HG03066 (cell line): ENCODE results near the gene RHOD.

ENCODE experiments used
- ATAC-seq: cut with Tn5 transposase; IDR thresholded peaks from one replicate; pipeline ENCODE4 v1.9.1; 2021; ENCODE audit warnings: low read depth; ENCODE audit not compliant: unreplicated experiment

Gene RHOD, protein sequence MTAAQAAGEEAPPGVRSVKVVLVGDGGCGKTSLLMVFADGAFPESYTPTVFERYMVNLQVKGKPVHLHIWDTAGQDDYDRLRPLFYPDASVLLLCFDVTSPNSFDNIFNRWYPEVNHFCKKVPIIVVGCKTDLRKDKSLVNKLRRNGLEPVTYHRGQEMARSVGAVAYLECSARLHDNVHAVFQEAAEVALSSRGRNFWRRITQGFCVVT

DNA sequence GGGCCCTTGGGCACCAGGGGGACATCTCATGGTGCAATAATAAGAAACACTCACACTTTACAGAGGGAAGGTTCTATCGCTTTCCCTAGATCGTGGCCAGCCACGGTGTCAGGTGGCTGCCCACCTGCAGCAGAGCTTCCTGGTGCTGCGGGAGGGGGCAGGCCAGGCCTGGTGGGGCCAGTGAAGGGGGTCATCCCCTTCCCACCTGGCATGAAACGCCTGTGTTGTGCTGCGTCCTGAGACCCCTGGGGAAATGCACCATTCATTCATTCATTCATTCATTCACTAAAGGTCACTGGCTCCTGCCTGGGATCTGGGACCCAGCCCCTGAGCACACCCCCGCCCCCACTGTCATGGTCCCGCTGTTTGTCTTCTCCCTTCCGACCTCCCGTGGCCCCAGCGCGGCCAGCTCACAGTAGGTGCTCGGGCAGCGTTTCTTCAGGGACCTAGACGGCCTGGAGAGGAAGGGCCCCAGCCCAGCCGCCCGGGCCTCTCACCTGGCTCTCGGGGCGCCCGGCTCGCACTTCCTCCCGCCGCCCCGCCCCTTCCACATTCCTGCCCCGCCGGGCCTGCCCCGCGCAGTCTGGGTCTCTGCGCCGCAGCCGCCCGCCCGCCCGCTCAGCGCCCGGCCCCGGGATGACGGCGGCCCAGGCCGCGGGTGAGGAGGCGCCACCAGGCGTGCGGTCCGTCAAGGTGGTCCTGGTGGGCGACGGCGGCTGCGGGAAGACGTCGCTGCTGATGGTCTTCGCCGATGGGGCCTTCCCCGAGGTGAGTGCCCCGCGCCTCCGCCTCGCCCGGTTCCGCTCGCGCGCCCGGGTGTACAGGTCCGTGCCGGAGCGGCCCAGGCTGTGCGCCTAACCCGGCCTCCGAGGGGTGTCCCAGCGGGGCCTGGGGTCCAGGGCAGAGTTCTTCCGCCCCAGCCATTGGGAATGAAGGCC, at the start of gene RHOD:
Gene RHOD (plus strand): TSS at position 581 of the 938 bp plus-strand sequence. CDS start 56 bp downstream, at position 637.
- no peak for ATAC-seq

DNA sequence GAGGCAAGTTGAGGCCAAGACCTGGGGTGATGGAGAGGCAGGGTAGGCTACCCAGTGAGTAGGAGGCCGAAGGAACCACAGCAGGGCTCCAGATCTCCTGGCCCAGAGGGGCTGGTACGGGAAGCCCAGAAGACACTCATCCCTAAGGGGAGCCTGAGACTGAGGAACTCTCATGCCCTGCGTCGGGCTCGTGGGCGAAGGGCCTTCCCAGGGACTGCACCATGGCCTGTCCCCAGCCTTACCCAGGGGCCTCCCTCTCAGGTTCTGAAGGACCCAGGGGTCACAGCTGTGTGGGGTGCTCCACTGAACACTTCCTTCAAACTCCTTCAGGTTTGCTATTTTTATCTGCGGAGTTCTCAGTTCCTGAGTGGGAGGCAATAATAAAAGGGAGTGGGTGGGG, 49.5 kb upstream of the RHOD start:
- no peak for ATAC-seq

DNA sequence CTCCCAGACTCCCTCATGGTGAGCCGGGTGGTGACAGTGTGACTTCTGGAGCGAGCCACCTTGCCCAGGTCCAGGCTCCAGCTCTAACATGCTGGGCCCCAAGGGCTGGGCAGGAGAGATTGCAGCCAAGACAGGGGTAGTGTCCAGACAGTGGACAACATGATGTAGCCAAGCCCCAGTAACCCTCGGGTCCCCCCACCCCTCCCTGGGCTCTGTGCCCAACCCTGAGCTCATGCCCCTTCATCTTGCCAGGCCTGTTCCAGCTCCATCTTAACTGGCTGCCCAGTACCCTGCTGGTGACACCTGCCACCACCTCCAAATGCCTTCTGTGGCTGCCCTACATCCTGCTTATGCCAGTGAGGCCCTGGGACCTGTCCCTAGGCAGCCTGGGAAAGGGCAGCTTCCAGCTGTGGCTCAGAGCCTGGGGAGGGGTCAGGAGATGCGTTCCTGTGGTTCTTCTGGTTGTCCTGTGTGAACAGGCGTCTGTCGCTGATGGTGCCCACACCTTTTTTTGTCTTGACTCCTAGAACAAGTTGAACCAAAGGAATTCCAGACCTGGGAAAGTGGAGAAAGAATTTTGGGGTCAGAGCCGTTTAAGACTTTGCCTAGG, 46.2 kb upstream of the RHOD start:
- ATAC-seq, result no peak

DNA sequence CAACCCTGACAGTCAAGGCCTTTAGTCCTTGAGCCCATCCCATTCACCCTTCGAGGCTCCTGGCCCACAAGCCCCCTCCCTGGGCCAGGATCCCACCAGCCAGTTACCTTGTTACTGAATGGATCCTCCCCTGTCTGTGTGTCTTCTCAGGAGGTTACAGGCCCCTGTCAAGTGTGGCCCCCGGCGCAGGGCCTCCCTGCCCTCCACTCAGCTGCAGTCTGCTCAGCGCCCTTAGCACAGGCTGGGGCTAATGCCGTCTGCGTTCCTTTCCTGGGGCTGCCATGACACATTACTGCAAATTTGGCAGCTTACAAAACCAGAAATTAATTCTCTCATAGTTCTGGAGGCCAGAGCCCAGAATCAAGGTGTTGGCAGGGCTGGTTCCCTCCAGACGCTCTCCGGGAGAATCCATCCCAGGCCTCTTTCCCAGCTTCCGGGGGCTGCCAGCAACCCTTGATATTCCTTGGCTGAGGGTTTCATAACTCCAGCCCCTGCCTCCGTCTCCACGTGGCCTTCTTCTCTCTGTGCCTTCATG, 43.1 kb upstream of the RHOD start:
- no peak for ATAC-seq

DNA sequence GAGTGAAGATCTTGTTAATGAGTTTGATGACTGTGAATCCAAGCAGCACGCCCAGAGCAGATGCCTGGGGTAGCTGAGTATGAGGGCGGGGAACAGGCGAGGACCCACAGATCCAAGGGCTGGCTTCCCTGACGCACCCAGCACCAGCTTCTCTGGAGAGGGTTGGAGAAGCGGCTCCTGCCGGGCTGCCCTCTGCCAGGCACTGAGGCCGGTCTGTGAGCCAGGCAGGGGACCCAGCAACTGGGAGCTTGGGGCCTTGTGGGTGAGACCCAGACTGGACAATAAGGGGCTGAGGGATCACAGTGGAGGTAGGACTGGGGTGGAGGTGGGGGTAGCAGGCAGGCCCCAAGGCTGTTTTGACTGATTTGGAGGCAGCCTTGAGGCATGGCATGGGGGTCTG, 42.3 kb upstream of the RHOD start:
- no peak for ATAC-seq

DNA sequence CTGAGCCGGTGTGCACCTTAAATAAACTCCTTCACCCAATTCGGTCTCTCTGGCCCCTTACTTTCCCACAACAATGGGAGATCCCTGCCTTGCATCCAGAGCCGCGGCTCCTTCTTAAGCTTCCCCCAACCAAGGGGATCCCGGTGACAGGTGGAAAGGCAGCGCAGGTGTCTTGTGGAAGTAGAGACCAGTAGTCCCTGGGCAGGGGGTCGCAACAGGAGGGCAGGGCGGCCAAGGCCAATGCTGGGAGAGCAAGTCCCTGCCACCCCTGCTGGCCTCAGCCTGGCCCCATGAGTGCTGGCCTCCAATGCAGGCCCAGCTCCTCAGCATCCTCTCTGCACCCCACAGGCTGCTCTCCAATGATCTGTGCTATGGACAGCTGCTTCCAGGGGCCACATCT, 41.6 kb upstream of the RHOD start:
- no peak for ATAC-seq

DNA sequence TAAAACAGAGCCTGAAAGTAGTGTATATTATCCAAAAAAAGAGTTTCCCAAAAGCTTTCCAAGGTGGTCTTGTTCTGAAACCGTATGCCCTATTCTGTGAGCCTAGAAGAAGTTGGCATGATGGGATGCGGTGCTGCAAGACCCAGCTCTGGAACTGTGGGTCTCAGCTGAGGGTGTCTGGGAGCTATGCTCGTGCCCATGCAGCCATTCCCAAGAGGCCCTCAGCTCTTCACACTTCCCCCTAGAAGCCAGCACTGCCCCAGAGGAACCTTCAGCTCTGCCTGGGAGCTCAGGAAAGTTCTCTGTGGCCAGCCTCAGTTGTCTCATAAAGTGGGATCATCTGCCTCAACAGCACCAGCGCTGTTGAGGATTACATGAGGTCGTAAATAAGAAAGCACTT, 40.1 kb upstream of the RHOD start:
- no peak for ATAC-seq

DNA sequence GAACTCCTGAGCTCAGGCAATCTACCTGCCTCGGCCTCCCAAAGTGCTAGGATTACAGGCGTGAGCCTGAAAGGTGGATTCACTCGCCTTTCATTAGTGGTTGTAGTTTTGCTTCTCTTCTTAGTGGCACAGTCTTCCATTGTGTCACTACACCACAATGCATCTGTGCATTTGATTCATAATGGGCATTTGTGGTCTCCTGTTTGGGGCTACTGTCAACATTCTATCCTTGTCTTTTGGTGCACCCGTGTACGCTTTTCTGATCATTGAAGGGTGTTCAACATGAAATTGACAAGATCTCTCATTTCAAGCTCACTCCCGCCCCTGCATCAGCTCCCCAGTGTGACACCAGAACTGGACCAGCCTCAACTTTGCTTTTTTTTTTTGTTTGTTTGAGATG, 35.7 kb upstream of the RHOD start:
- no peak for ATAC-seq

DNA sequence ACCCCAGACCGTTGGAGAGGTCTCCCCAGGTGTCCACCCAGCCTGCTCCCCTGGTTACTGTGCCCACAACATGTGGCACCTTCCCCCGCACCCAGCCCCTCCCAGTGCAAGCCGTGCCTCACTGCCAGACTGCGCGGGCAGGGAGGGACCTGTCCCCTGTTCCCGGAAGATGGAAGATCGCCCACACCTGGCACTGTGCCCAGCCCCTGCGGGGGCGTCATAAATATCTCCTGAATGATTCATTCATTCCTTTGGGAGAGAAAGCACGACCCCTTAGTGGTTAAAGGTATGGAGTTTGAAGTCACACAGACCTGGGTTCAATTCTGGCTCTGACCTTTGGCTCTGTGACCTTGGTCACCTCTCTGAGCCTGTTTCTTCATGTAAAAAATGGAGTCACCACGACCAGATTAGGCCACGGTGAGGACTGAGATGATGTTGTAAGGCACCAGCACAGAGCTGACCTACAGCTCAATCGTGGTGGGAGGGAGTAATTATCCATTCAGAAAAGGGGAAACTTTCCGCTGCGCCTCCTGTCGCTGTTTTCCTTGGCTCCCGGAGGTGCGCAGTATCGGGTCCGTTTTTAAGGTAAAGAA, 34.2 kb upstream of the RHOD start:
- no peak for ATAC-seq

DNA sequence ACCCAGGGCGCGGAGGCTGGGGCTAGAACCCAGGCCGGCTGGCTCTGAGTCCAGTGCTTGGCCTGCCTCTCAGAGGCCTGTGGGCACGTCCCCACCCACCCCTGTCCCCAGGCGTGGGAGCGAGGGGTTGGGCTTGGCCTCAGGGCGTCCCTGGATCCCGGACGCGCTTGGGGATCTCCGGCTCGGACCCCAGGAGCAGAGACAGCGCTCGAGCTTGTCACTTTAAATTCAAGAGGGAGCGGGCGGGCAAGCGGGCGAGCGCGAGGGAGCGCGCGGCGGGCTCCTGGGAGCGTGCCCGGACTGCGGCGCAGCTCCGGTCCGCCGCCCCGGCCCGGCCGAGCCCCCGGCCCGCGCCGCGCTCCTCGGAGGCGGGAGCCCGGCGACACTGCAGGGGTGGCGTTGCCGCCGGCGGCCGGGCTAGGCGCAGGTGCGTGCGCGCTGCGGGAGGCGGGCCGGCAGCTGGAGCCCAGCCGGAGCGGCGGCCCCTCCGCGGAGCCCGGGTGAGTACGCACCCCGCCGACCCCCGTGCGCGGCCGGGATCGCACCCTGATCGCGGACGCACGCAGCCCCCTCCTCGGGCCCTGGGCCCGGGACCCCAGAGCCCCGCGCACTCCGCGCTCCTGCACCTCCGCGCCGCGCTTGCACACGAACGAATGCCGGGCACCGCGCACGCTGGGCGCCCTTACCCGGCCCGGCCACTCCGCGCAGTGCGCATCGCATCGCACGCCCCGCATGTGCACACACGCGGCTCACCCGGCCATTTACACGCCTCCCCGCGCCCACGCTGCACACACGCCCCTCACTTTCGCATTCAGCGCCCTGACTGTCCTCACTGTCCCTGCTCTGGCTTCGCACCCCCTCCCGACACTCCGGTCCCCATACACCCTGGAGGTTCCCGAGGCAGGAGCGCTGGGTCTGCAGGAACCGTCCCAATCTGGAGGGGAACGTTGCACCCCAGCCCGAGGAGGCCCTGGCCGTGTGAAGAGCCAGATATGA, 33.4 kb upstream of the RHOD start, which contains the start of gene SYT12:
Gene SYT12 (plus strand): TSS at position 174 of the 996 bp plus-strand sequence. CDS start 7,011 bp downstream, outside the sequence.
- ATAC-seq, result no peak

DNA sequence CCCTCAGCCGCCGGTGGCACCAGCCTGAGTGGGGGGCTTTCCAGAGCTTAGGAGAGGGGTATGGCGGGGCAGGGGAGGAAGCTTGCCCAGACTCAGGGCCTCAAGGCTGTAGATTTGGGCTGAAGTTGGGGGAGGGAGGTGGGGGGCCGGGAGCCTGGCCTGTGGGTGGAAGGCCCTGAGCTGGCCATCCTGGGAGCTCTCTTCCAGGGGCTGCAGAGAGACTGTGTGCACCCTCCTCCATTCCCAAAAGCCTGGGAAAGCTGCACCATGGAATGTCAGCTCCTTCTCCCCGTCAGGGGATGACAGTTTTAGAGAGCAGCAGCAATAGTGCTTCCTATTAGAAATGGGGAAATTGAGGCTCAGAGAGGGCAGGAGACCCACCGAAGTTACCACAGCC, 32.7 kb upstream of the RHOD start:
- ATAC-seq, result no peak

DNA sequence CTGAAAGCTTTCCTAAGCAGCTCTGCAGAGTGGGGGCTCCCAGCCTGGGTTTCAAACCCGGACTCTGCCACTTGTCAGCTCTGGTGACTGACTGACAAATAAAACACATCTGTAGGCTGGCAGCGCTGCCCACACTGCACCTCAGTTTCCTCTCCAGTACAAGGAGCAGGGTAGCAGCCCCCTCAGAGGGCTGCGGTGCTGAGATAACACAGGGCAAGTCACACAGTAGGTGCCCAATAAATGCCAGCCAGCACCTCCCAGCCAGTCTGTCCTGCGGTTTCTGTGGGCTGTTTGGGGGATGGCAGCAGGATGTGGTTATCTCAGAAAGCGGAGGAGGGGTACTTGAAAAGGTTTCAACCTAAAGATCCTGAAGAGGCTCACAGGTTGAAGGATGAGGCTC, 32.2 kb upstream of the RHOD start:
- no peak for ATAC-seq

DNA sequence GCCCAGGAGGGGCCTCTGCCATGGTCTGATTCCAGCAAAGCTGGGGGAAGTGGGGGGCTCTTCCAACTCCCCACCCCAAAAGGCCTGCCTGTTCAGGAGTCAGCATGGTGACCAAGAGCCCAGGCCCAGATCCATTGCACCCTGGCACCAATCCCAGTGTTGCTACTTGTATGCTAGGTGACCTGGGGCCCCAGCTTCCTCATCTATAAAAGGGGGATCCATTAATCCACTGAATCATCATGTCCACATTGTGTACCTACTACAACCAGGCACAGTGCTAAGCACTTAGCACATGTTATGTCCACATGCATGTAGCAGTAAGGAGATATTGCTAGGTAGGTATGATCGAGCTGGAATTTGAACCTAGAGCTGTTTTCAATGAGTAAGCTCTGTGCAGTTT, 31.7 kb upstream of the RHOD start:
- ATAC-seq, result no peak

DNA sequence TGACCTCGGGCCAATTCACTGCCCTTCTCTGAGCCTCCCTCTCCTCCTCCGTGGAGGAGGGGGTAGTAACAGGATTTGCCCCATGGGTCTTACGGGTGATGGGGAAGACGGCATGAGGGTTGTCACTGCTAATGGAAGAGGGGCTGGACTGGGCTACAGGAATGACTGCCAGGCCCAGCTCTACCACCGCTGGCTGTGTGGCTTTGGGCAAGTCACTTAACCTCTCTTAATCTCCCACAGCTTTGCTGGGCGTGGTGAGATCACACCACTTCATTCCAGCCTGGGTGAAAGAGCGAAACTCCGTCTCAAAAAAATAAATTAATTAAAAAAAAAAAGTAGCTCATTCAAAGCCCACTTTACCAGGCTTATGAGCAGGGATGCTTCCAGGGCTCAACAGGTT, 30.9 kb upstream of the RHOD start:
- ATAC-seq, result no peak

DNA sequence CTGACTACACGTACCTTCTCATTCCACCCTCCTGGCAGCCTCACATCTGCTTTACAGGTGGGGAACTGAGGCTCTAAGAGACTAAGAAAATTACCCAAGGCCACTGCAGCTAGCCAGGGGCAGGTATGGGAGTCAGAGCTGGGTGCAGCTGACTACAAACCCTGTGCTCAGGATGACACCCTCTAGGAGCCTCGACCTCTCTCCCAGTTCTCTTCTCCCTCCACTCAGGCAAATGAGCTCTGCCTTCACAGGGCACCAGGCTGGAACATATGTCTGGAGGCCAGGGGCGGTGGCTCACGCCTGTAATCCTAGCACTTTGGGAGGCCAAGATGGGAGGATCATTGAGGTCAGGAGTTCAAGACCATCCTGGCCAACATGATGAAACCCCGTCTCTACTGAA, 29.7 kb upstream of the RHOD start:
- ATAC-seq, result no peak

DNA sequence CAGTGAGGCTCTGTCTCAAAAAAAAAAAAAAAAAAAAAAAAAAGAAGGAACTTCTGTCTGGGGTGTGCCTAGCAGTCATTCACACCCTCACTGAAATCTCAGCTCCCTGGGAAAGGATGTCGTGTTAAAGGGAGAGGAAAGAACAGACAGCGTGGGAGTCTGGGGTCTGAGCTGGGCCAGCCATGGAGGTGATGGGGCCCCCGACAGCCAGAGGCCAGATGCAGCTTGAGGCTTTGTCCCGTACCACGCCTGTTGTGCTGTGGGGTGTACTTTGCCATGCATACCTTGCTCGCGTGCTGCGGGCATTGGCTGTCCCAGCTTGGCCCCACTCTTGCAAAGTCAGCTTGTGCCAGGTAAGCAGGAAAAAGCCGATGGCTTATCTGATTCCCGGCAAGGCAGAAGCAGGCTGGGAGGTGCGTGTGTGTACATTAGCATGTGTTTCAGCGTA, 29.1 kb upstream of the RHOD start:
- no peak for ATAC-seq

DNA sequence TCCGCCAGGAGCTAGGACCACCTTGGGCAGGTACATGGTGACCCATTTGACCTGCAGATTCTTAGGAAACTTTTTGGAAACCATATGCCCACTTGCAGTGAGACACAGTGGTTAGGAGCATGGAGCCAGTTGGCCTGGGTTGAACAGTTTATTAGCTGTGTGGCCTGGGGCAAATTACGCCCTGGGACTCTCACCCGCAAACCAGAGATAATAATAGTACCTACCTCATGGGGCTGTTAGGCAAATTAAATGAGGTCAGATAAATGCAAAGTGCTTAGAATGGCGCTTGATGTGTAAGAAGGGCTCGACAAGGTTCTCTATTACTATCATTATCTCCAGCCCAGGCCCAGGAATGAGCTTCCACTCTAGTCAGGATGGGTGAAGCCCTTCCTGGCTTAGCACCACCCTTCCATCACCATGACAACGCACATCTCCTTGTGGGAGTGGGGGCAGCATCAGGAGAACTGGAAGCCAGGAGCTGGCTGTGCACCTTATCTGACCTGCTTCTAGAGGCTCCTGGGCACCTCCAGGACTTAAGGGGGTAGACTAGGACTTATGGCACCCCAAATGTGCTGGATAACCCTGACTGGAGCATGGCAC, 28.6 kb upstream of the RHOD start:
- no peak for ATAC-seq

DNA sequence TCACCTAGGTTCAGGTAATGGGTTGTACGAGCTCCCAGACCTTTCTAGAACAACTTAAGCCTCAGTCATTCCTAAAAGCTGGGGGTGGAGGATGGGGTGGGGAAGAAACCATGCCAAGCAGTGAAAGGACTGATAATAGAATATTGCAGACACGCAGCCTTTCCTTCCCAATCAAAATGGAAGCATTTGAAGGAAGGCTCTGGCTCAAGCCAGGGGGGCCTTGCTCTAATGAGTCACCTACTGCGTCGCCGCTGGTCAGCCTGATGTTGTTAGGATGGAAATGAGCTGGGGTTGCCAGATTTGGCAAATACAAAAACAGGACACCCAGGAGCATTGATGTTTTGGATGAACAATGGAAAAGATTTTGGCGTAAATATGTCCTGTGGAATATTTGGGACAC, 27.5 kb upstream of the RHOD start:
- no peak for ATAC-seq

DNA sequence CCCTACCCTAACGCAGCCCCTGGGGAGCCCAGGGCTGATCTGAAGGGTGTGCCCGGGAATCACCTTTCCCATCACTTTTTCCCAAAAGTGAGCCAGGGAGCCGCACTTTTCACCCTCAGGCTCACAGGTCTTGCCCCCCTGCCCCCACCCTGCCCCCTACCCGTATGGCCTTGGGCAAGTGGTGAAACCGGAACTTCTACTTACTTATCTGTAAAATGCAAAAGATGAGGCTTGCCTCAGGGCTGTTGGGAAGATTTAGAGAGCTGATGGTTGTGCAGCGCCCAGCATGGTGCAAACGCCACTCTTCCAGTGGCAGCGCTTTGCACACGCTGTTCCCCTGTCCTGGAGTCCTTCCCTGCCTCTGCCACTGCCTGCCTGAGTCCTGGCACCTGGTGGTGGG, 25.7 kb upstream of the RHOD start:
- ATAC-seq, result no peak
